GM23248 (cell line): ENCODE results near the gene ZFAND5. TPM values are rescaled to one million over a fixed set of nuclear protein-coding genes. Genes with fewer than 3 reads are reported as not detected.

Source experiments
- DNase-seq: peaks from one replicate; pipeline ENCODE4 v3.0.0-alpha.2; 2015
- H2AFZ ChIP-seq: fragments of 200-600 bp; sonication (generic); 2 replicates; pipeline ENCODE4 v1.6.1; 2016; ENCODE audit warnings: antibody characterized with exemption
- H3F3A ChIP-seq: fragments of 200-600 bp; sonication (generic); 2 replicates; pipeline ENCODE4 v1.6.1; 2016; ENCODE audit warnings: mild to moderate bottlenecking, antibody characterized with exemption, mixed run types; ENCODE audit not compliant: insufficient read depth
- H3K27ac ChIP-seq: fragments of 200-600 bp; sonication (generic); 2 replicates; pipeline ENCODE4 v1.5.1; 2016; ENCODE audit warnings: mild to moderate bottlenecking
- H3K27me3 ChIP-seq: fragments of 200-600 bp; sonication (generic); replicated peaks from 2 replicates; pipeline ENCODE4 v1.6.1; 2016; ENCODE audit warnings: mild to moderate bottlenecking; ENCODE audit not compliant: insufficient read depth
- H3K36me3 ChIP-seq: fragments of 200-600 bp; sonication (generic); 2 replicates; pipeline ENCODE4 v1.6.1; 2016; ENCODE audit warnings: low read depth, mild to moderate bottlenecking
- H3K4me1 ChIP-seq: fragments of 200-600 bp; sonication (generic); 2 replicates; pipeline ENCODE4 v1.6.1; 2016; ENCODE audit warnings: mild to moderate bottlenecking; ENCODE audit not compliant: insufficient read depth
- H3K4me2 ChIP-seq: fragments of 200-600 bp; sonication (generic); one replicate; pipeline ENCODE4 v1.6.1; 2016; ENCODE audit warnings: mild to moderate bottlenecking; ENCODE audit not compliant: unreplicated experiment
- H3K4me3 ChIP-seq: fragments of 200-600 bp; sonication (generic); 2 replicates; pipeline ENCODE4 v1.5.1; 2016; ENCODE audit warnings: mild to moderate bottlenecking
- H3K79me2 ChIP-seq: fragments of 200-600 bp; sonication (generic); 2 replicates; pipeline ENCODE4 v1.6.1; 2016; ENCODE audit warnings: mild to moderate bottlenecking; ENCODE audit not compliant: insufficient read depth
- H3K9ac ChIP-seq: fragments of 200-600 bp; sonication (generic); 2 replicates; pipeline ENCODE4 v1.6.1; 2016; ENCODE audit warnings: mild to moderate bottlenecking
- H3K9me2 ChIP-seq: fragments of 200-600 bp; sonication (generic); 2 replicates; pipeline ENCODE4 v1.6.1; 2016; ENCODE audit warnings: mixed run types, mild to moderate bottlenecking, moderate library complexity; ENCODE audit not compliant: insufficient read depth
- H3K9me3 ChIP-seq: fragments of 200-600 bp; sonication (generic); one replicate; pipeline ENCODE4 v1.6.1; 2017; ENCODE audit warnings: low read depth
- H4K20me1 ChIP-seq: fragments of 200-600 bp; sonication (generic); 2 replicates; pipeline ENCODE4 v1.6.0; 2016; ENCODE audit not compliant: insufficient read depth
- EZH2 ChIP-seq: fragments of 200-600 bp; sonication (generic); IDR thresholded peaks from 2 replicates; pipeline ENCODE4 v1.6.1; 2018; ENCODE audit warnings: antibody characterized with exemption, mild to moderate bottlenecking; ENCODE audit not compliant: insufficient read depth, poor library complexity, severe bottlenecking
- EZH2phosphoT487 ChIP-seq: fragments of 200-600 bp; sonication (generic); IDR thresholded peaks from 2 replicates; pipeline ENCODE4 v1.6.1; 2018; ENCODE audit warnings: antibody characterized with exemption, moderate library complexity, mild to moderate bottlenecking, low read depth; ENCODE audit not compliant: insufficient read depth
- WGBS, 2 experiments: methylation state at CpG; one replicate each; pipeline ENCODE4 v1.1.6; 2015 to 2017; ENCODE audit warnings: low lambda C conversion rate in 2 of 2, low coverage in 1 of 2; ENCODE audit errors: missing lambda C conversion rate in 2 of 2; 5-methylcytosine and 5-hydroxymethylcytosine counted together
- in situ Hi-C: fragments of 300-500 bp; cut with MboI; formaldehyde crosslinking; loops from 2 replicates; pipeline ENCODE4 v1.15.0; 2020
- polyA plus RNA-seq: library from polyadenylated mRNA; unstranded; fragments of >200 nt; fragmentation: Nextera tagmentation; extraction: Ambion mirVana; gene quantifications from 2 replicates; pipeline ENCODE4 v1.2.1, GENCODE V29; 2016
- total RNA-seq: library from RNA; depleted of rRNA; stranded (reverse); fragments of >200 nt; shearing (Covaris generic); gene quantifications from 2 replicates; pipeline ENCODE4 v1.2.3, GENCODE V29; 2014

The ZFAND5 gene
- total and polyA plus RNA-seq, 2 experiments from 2014 or later, result 178 to 184 TPM

DNA sequence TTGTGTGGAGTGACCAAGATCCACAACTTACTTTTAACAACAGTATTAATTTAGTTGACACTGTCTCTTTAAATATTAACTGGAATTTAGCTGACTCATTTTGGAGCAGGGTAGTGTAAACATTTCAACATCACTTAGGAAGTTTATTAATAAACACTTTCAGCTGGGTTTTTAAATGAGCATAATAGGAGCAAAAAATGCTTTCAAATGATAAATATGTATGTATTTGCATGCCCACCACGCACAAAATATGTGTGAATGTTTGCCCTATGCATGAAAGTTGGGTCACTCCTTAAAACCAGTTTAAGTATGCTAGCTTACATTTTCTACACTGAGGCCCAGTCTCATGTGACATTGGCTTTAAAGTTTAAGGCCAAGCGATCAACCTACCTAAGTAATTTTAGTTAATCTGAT lies 2.9 kb downstream of the ZFAND5 start:
- H3K27ac ChIP-seq, result peak overlapping the region; percentile 100
- in situ Hi-C loops, result no loop called here
- peaks cover 68% of the 10 kb centered on the region for H3F3A ChIP-seq
- H3K4me1 ChIP-seq, result peaks cover 42% of the 10 kb centered on the region
- no peaks in the 10 kb centered on the region for H3K9me2 ChIP-seq
- peak overlapping the region; percentile 98 for H3K9ac ChIP-seq
- no peaks in the 10 kb centered on the region for H3K27me3 ChIP-seq
- H2AFZ ChIP-seq, result no peak overlapping the region
- H3K36me3 ChIP-seq, result peaks cover 53% of the 10 kb centered on the region
- peaks cover 21% of the 10 kb centered on the region; the same call in 1 of the 2 replicates for H4K20me1 ChIP-seq
- WGBS, 2 experiments, result 1 to 4% methylated on average over 2 of the region's 2 CpGs
- H3K79me2 ChIP-seq, result peaks cover 78% of the 10 kb centered on the region
- TF ChIP-seq EZH2phosphoT487 (no peak), EZH2 (no peak)
- DNase-seq, result peak; percentile 71
- no peaks in the 10 kb centered on the region for H3K9me3 ChIP-seq
- H3K4me3 ChIP-seq, result peak overlapping the region; percentile 89
- H3K4me2 ChIP-seq, result peak overlapping the region; percentile 98

DNA sequence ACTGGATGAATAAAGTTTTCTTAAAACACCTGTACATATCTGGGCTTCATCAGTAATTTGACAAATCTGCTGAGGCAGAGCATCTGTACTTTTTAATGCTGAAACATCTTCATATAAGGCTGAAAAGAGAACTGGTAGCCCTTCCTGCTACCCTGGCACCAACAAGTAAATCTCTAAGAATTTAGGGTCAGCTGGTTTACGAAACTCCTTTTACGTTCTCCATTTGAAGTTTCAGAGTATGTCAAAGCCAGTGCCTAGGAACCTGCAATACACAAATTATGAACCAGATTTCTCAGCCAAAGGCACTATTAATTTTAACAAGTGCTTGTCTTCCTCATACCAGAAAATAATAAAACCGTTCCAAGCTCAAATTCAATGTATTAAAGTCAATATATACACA lies 3.8 kb downstream of the ZFAND5 start:
- Histone ChIP-seq H3K27me3 (no peaks in the 10 kb centered on the region), H3K4me1 (peaks cover 51% of the 10 kb centered on the region), H3K9me3 (no peaks in the 10 kb centered on the region), H3K9ac (peak overlapping the region; percentile 98), H3F3A (peaks cover 69% of the 10 kb centered on the region), H3K79me2 (peaks cover 87% of the 10 kb centered on the region), H3K36me3 (peaks cover 63% of the 10 kb centered on the region), H3K9me2 (no peaks in the 10 kb centered on the region), H3K4me3 (peak overlapping the region; percentile 89), H3K4me2 (peak overlapping the region; percentile 98), H2AFZ (no peak overlapping the region), H4K20me1 (peaks cover 22% of the 10 kb centered on the region; the same call in 1 of the 2 replicates), H3K27ac (peak overlapping the region; percentile 100)
- DNase-seq, result peak; percentile 45
- WGBS, 2 experiments, result 10 to 11% methylated on average over 3 of the region's 3 CpGs
- in situ Hi-C loops, result no loop called here
- TF ChIP-seq EZH2 (no peak), EZH2phosphoT487 (no peak)

DNA sequence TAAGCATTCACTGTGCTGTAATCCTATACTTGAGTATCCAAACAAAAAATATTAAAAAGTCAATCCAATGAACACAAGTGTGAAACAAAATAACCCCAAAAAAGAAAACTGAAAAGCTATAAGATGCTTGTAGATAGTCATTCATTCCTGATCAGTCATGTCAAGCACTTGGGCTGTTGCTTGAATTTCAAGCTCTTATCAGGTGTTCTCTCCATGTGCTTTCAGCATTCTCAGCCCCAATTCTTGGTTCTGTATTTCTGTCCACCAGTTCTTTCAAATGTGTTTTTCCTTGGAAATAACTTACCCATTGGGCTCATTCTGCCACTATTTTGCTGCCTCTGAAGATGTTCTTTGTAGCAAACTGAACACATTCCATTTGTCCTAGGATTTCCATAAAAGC lies 4.7 kb downstream of the ZFAND5 start:
- in situ Hi-C loops, result no loop called here

DNA sequence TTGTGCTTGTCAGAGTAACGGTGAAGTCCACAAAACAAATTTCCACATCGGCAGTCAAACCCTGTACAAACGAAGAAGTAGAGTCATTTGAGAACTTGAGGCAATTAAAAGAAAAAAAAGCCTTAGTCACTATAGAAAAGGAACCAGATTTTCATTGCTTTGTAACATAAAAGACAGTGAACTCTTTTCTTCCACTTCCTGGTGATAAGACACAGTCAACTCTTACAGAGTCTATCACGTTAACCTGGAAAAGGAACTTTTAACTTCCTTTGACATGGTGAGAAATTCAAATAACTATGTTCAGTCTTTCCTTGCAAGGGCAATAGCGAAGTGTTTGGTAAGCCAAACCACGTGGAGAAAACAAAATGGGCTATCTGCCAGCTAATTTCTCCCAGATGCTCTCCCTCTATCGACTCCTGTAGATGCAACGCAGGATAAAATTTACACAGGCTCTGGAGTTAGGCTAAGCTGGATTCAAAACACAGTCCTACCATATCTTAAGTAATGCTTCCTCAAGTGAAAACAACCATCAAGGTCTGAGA lies 8.9 kb downstream of the ZFAND5 start:
- Histone ChIP-seq H3K4me1 (peaks cover 84% of the 10 kb centered on the region), H3K9me2 (no peaks in the 10 kb centered on the region), H4K20me1 (peaks cover 20% of the 10 kb centered on the region; the same call in 1 of the 2 replicates), H3K9ac (no peak overlapping the region), H3K4me3 (no peak overlapping the region), H3K27me3 (no peaks in the 10 kb centered on the region), H3K9me3 (no peaks in the 10 kb centered on the region), H3K27ac (0 out of 2 replicates have a peak overlapping the region, but pooled peaks have one; percentile 9), H3K4me2 (peak overlapping the region; percentile 98), H2AFZ (no peak overlapping the region), H3K36me3 (peaks cover 79% of the 10 kb centered on the region), H3F3A (peaks cover 91% of the 10 kb centered on the region), H3K79me2 (peaks cover 79% of the 10 kb centered on the region)
- 41 to 42% methylated on average over 8 of the region's 8 CpGs for WGBS, 2 experiments
- DNase-seq, result peak; percentile 57
- TF ChIP-seq EZH2phosphoT487 (no peak), EZH2 (no peak)
- in situ Hi-C loops, result no loop called here

More for the DNA sequence above, 4.7 kb downstream of the ZFAND5 start:
- Histone ChIP-seq H3K9me2 (no peaks in the 10 kb centered on the region), H2AFZ (no peak overlapping the region), H3K36me3 (peaks cover 71% of the 10 kb centered on the region), H3K9me3 (no peaks in the 10 kb centered on the region), H3K9ac (peak overlapping the region; percentile 98), H3F3A (peaks cover 78% of the 10 kb centered on the region), H4K20me1 (peaks cover 22% of the 10 kb centered on the region; the same call in 1 of the 2 replicates), H3K4me1 (peaks cover 54% of the 10 kb centered on the region), H3K27ac (peak overlapping the region; percentile 100), H3K27me3 (no peaks in the 10 kb centered on the region), H3K4me2 (peak overlapping the region; percentile 98), H3K79me2 (peaks cover 96% of the 10 kb centered on the region), H3K4me3 (peak overlapping the region; percentile 89)
- peak; percentile 32 for DNase-seq
- no peak for TF ChIP-seq EZH2
- no peak for TF ChIP-seq EZH2phosphoT487
